ENCODE measurements around the gene DGCR8. TPM values are rescaled to one million over a fixed set of nuclear protein-coding genes. Genes with fewer than 3 reads are reported as not detected.

The DGCR8 gene
- total RNA-seq, 2 experiments from 2014 or later = 17.8 to 18.5 TPM

DNA sequence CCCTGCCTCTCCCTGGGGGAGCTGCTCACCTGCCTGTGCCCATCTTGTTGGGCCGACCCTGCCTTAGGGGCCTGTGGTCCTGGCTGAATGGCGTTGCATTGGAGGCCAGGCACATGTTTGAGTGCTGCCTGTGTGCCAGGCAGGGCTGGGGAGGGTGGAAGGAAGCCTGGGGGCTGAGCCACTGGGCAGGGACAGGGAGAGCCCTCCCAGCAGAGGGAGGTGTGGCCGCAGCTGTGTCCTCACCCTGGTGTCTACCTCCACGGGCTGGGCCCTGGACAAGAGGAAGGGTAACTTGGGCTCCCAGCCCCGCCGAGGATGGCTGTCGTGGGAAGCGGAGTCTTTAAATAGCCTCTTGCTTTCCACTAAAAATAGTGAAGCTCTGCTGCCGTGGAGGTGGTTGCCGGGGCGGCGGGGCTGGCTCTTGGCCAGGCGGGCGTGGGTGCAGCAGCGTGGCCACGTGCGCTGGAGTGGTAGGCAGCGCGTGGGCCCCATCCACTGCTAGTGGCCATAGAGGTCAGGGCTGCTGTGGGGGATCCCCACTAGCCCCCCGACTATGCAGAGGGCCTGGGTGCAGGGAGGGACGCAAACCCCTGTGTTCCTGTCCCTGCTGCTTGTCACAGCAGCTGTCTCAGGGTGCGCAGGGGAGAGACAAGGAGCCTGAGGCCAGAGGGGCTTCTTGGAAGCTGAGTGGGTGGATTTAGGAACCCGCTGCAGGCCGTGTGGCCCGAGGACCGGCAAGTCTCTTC is 57.8 kb downstream of the DGCR8 start:
- Histone ChIP-seq H3K9me3 (ENCODE audit: control insufficient read depth in 1 of 2, insufficient read depth in 1 of 2, low read length in 2 of 2) (no peaks in the 10 kb centered on the region), H3K27ac (ENCODE audit: low read depth in 1 of 2, low read length in 2 of 2) (no peak overlapping the region), H3K27me3 (ENCODE audit: control insufficient read depth in 1 of 2, insufficient read depth in 2 of 2, low read length in 2 of 2) (no peaks in the 10 kb centered on the region), H3K4me3 (ENCODE audit: low read length) (no peak overlapping the region), H3K4me1 (ENCODE audit: insufficient read depth, low read length) (peaks cover 42% of the 10 kb centered on the region), H3K36me3 (ENCODE audit: insufficient read depth, low read length) (peaks cover 7% of the 10 kb centered on the region)
- Mint-ChIP-seq H3K9me3 (no peaks in the 10 kb centered on the region), H3K4me1 (ENCODE audit: low read depth) (peaks cover 30% of the 10 kb centered on the region), H3K27me3 (no peaks in the 10 kb centered on the region), H3K36me3 (ENCODE audit: low read depth) (peaks cover 3% of the 10 kb centered on the region), H3K27ac (no peak overlapping the region), H3K4me3 (no peak overlapping the region)
- intact Hi-C loops (cut with DNase I, micrococcal nuclease) = no loop called here
- POLR2A ChIA-PET = no interaction called here
- TF ChIP-seq, protein P1, sequence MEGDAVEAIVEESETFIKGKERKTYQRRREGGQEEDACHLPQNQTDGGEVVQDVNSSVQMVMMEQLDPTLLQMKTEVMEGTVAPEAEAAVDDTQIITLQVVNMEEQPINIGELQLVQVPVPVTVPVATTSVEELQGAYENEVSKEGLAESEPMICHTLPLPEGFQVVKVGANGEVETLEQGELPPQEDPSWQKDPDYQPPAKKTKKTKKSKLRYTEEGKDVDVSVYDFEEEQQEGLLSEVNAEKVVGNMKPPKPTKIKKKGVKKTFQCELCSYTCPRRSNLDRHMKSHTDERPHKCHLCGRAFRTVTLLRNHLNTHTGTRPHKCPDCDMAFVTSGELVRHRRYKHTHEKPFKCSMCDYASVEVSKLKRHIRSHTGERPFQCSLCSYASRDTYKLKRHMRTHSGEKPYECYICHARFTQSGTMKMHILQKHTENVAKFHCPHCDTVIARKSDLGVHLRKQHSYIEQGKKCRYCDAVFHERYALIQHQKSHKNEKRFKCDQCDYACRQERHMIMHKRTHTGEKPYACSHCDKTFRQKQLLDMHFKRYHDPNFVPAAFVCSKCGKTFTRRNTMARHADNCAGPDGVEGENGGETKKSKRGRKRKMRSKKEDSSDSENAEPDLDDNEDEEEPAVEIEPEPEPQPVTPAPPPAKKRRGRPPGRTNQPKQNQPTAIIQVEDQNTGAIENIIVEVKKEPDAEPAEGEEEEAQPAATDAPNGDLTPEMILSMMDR (IDR thresholded peaks at IDR 0.05) = no peak
- no peak for ATAC-seq (ENCODE audit: poor library complexity)
- no peak for DNase-seq
- CTCF ChIA-PET = no interaction called here

DNA sequence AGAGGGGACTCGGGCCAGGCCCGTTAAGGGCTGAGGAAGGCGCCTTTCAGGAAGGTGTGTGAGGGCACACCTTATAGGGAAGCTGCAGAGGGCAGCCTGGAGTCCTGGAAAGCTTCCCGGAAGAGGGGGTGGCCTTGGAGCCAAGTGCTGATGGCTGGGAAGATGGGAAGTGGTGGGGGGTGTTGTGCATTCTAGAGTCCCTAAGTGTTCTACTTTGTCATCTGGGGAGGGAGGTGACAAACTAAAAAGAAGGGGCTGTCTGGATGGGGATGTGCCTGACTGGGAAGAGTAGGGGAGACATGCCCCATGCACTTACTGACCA is 58.3 kb downstream of the DGCR8 start:
- TF ChIP-seq, protein P1 (IDR thresholded peaks at IDR 0.05) = no peak
- Histone ChIP-seq H3K4me1 (ENCODE audit: insufficient read depth, low read length) (peaks cover 36% of the 10 kb centered on the region), H3K36me3 (ENCODE audit: insufficient read depth, low read length) (peaks cover 7% of the 10 kb centered on the region), H3K9me3 (ENCODE audit: control insufficient read depth in 1 of 2, insufficient read depth in 1 of 2, low read length in 2 of 2) (no peaks in the 10 kb centered on the region), H3K27me3 (ENCODE audit: control insufficient read depth in 1 of 2, insufficient read depth in 2 of 2, low read length in 2 of 2) (no peaks in the 10 kb centered on the region), H3K27ac (ENCODE audit: low read depth in 1 of 2, low read length in 2 of 2) (no peak overlapping the region), H3K4me3 (ENCODE audit: low read length) (no peak overlapping the region)
- intact Hi-C loops (cut with DNase I, micrococcal nuclease) = no loop called here
- Mint-ChIP-seq H3K27me3 (no peaks in the 10 kb centered on the region), H3K27ac (no peak overlapping the region), H3K36me3 (ENCODE audit: low read depth) (peaks cover 3% of the 10 kb centered on the region), H3K4me1 (ENCODE audit: low read depth) (peaks cover 24% of the 10 kb centered on the region), H3K9me3 (no peaks in the 10 kb centered on the region), H3K4me3 (no peak overlapping the region)
- ATAC-seq (ENCODE audit: poor library complexity) (no peak), DNase-seq (no peak)
- CTCF ChIA-PET = no interaction called here
- POLR2A ChIA-PET = no interaction called here

DNA sequence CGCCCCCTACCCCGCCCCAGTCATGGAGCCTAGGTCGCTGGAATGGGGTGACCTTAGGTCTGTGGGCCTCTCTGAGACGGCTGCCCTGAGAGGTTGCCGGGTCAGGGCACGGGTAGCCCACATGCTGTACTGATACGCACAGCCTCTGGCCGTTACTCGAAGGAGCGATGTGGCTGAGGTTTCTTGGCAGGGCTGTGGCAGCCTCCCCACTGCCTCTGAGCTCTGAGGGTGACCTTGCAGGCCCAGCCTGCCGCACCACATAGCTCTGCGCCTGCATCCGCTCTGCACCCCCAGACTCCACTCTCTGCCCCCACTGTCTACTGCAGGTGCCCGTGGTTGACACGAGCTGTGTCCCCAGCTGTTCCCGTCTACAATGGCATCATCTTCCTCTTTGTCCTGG is 58.8 kb downstream of the DGCR8 start:
- no peak overlapping the region for H3K27ac Mint-ChIP-seq
- Histone ChIP-seq H3K36me3 (ENCODE audit: insufficient read depth, low read length) (peaks cover 7% of the 10 kb centered on the region), H3K9me3 (ENCODE audit: control insufficient read depth in 1 of 2, insufficient read depth in 1 of 2, low read length in 2 of 2) (no peaks in the 10 kb centered on the region), H3K4me1 (ENCODE audit: insufficient read depth, low read length) (peaks cover 31% of the 10 kb centered on the region), H3K27me3 (ENCODE audit: control insufficient read depth in 1 of 2, insufficient read depth in 2 of 2, low read length in 2 of 2) (no peaks in the 10 kb centered on the region), H3K27ac (ENCODE audit: low read depth in 1 of 2, low read length in 2 of 2) (no peak overlapping the region), H3K4me3 (ENCODE audit: low read length) (no peak overlapping the region)
- no peaks in the 10 kb centered on the region for H3K9me3 Mint-ChIP-seq
- peaks cover 3% of the 10 kb centered on the region for H3K36me3 Mint-ChIP-seq (ENCODE audit: low read depth)
- DNase-seq (no peak), ATAC-seq (ENCODE audit: poor library complexity) (no peak)
- ChIA-PET CTCF (no interaction called here), POLR2A (no interaction called here)
- intact Hi-C loops (cut with DNase I, micrococcal nuclease) = no loop called here
- H3K4me3 Mint-ChIP-seq = no peak overlapping the region
- peaks cover 20% of the 10 kb centered on the region for H3K4me1 Mint-ChIP-seq (ENCODE audit: low read depth)
- TF ChIP-seq, protein P1 (IDR thresholded peaks at IDR 0.05) = no peak
- H3K27me3 Mint-ChIP-seq = no peaks in the 10 kb centered on the region

All from CD4-positive, alpha-beta T cell (primary cell).